ENCODE results near the gene STIL.

The STIL gene

GRCh38 chr1:47328992-47329391 is 15.0 kb upstream of the STIL start:
- Histone ChIP-seq H3K79me2 (ENCODE audit: control insufficient read depth, insufficient read depth, low read length, poor library complexity) (peaks cover 3% of the 10 kb centered on the region), H2AFZ (ENCODE audit: insufficient read depth, low read length, poor library complexity) (no peak overlapping the region), H3K4me3 (ENCODE audit: low read depth, low read length) (no peak overlapping the region), H3K18ac (ENCODE audit: low read length) (no peak overlapping the region), H3K9me3 (ENCODE audit: insufficient read depth, low read depth, low read length) (no peaks in the 10 kb centered on the region), H2BK120ac (ENCODE audit: insufficient read depth, low read length, poor library complexity) (no peak overlapping the region), H4K91ac (ENCODE audit: low read depth, low read length) (no peak overlapping the region), H3K79me1 (ENCODE audit: low read length) (peaks cover 7% of the 10 kb centered on the region), H3K36me3 (ENCODE audit: control insufficient read depth in 1 of 2, insufficient read depth in 2 of 2, low read length in 2 of 2) (no peaks in the 10 kb centered on the region), H3K14ac (ENCODE audit: low read length) (no peak overlapping the region), H3K9ac (ENCODE audit: low read length) (no peak overlapping the region), H4K8ac (ENCODE audit: low read depth, low read length) (no peak overlapping the region), H3K27ac (ENCODE audit: low read depth, low read length) (no peak overlapping the region), H4K12ac (ENCODE audit: low read depth, low read length) (no peak overlapping the region), H3K4ac (ENCODE audit: low read depth, low read length) (no peak overlapping the region), H3K4me2 (ENCODE audit: low read length) (no peak overlapping the region), H3K4me1 (ENCODE audit: control insufficient read depth in 1 of 2, insufficient read depth in 2 of 2, low read length in 2 of 2) (peaks cover 6 to 7% of the 10 kb centered on the region in 2 experiments), H2BK5ac (ENCODE audit: low read depth, low read length, poor library complexity) (no peak overlapping the region), H2AK5ac (ENCODE audit: low read length) (no peak overlapping the region), H2BK12ac (ENCODE audit: low read length) (no peak overlapping the region), H3K23ac (ENCODE audit: low read length) (no peak overlapping the region), H3K27me3 (ENCODE audit: insufficient read depth, low read length) (no peaks in the 10 kb centered on the region)
- WGBS (ENCODE audit: extremely low coverage, insufficient coverage, insufficient read length): no CpG with 5 or more reads among the region's 3 CpGs
- DNase-seq: no peak

- no peak for DNase-seq
- Histone ChIP-seq H3K79me2 (ENCODE audit: control insufficient read depth, insufficient read depth, low read length, poor library complexity) (no peaks in the 10 kb centered on the region), H3K4me1 (ENCODE audit: control insufficient read depth in 1 of 2, insufficient read depth in 2 of 2, low read length in 2 of 2) (no peaks in the 10 kb centered on the region), H4K91ac (ENCODE audit: low read depth, low read length) (no peak overlapping the region), H2BK120ac (ENCODE audit: insufficient read depth, low read length, poor library complexity) (no peak overlapping the region), H3K18ac (ENCODE audit: low read length) (no peak overlapping the region), H3K36me3 (ENCODE audit: control insufficient read depth in 1 of 2, insufficient read depth in 2 of 2, low read length in 2 of 2) (no peaks in the 10 kb centered on the region), H3K4me2 (ENCODE audit: low read length) (no peak overlapping the region), H3K14ac (ENCODE audit: low read length) (no peak overlapping the region), H2AK5ac (ENCODE audit: low read length) (no peak overlapping the region), H2AFZ (ENCODE audit: insufficient read depth, low read length, poor library complexity) (no peak overlapping the region), H3K79me1 (ENCODE audit: low read length) (no peaks in the 10 kb centered on the region), H2BK12ac (ENCODE audit: low read length) (no peak overlapping the region), H3K27ac (ENCODE audit: low read depth, low read length) (no peak overlapping the region), H3K4ac (ENCODE audit: low read depth, low read length) (no peak overlapping the region), H3K27me3 (ENCODE audit: insufficient read depth, low read length) (no peaks in the 10 kb centered on the region), H2BK5ac (ENCODE audit: low read depth, low read length, poor library complexity) (no peak overlapping the region), H4K12ac (ENCODE audit: low read depth, low read length) (no peak overlapping the region), H3K9ac (ENCODE audit: low read length) (no peak overlapping the region), H4K8ac (ENCODE audit: low read depth, low read length) (no peak overlapping the region), H3K9me3 (ENCODE audit: insufficient read depth, low read depth, low read length) (no peaks in the 10 kb centered on the region), H3K23ac (ENCODE audit: low read length) (no peak overlapping the region), H3K4me3 (ENCODE audit: low read depth, low read length) (no peak overlapping the region)
- WGBS (ENCODE audit: extremely low coverage, insufficient coverage, insufficient read length): no CpG with 5 or more reads among the region's 2 CpGs
Observed at GRCh38 chr1:47326271-47326670, 12.3 kb upstream of the STIL start.

- Histone ChIP-seq H4K91ac (ENCODE audit: low read depth, low read length) (no peak overlapping the region), H3K27ac (ENCODE audit: low read depth, low read length) (no peak overlapping the region), H3K9ac (ENCODE audit: low read length) (no peak overlapping the region), H3K4me1 (ENCODE audit: control insufficient read depth in 1 of 2, insufficient read depth in 2 of 2, low read length in 2 of 2) (no peaks in the 10 kb centered on the region), H3K14ac (ENCODE audit: low read length) (no peak overlapping the region), H3K79me2 (ENCODE audit: control insufficient read depth, insufficient read depth, low read length, poor library complexity) (no peaks in the 10 kb centered on the region), H3K23ac (ENCODE audit: low read length) (no peak overlapping the region), H2BK120ac (ENCODE audit: insufficient read depth, low read length, poor library complexity) (no peak overlapping the region), H2AK5ac (ENCODE audit: low read length) (no peak overlapping the region), H4K8ac (ENCODE audit: low read depth, low read length) (no peak overlapping the region), H3K4ac (ENCODE audit: low read depth, low read length) (no peak overlapping the region), H3K18ac (ENCODE audit: low read length) (no peak overlapping the region), H3K27me3 (ENCODE audit: insufficient read depth, low read length) (no peaks in the 10 kb centered on the region), H3K4me2 (ENCODE audit: low read length) (no peak overlapping the region), H2BK5ac (ENCODE audit: low read depth, low read length, poor library complexity) (no peak overlapping the region), H3K9me3 (ENCODE audit: insufficient read depth, low read depth, low read length) (no peaks in the 10 kb centered on the region), H2AFZ (ENCODE audit: insufficient read depth, low read length, poor library complexity) (no peak overlapping the region), H2BK12ac (ENCODE audit: low read length) (no peak overlapping the region), H3K4me3 (ENCODE audit: low read depth, low read length) (no peak overlapping the region), H4K12ac (ENCODE audit: low read depth, low read length) (no peak overlapping the region), H3K36me3 (ENCODE audit: control insufficient read depth in 1 of 2, insufficient read depth in 2 of 2, low read length in 2 of 2) (no peaks in the 10 kb centered on the region), H3K79me1 (ENCODE audit: low read length) (no peaks in the 10 kb centered on the region)
- WGBS (ENCODE audit: extremely low coverage, insufficient coverage, insufficient read length): no CpG with 5 or more reads among the region's 2 CpGs
- no peak for DNase-seq
Observed at GRCh38 chr1:47325528-47325927, 11.6 kb upstream of the STIL start.

GRCh38 chr1:47324682-47325081 is 10.7 kb upstream of the STIL start:
- Histone ChIP-seq H2BK5ac (ENCODE audit: low read depth, low read length, poor library complexity) (no peak overlapping the region), H3K79me1 (ENCODE audit: low read length) (no peaks in the 10 kb centered on the region), H3K4ac (ENCODE audit: low read depth, low read length) (no peak overlapping the region), H3K18ac (ENCODE audit: low read length) (no peak overlapping the region), H3K4me2 (ENCODE audit: low read length) (no peak overlapping the region), H3K79me2 (ENCODE audit: control insufficient read depth, insufficient read depth, low read length, poor library complexity) (no peaks in the 10 kb centered on the region), H4K91ac (ENCODE audit: low read depth, low read length) (no peak overlapping the region), H3K9ac (ENCODE audit: low read length) (no peak overlapping the region), H3K27me3 (ENCODE audit: insufficient read depth, low read length) (no peaks in the 10 kb centered on the region), H3K27ac (ENCODE audit: low read depth, low read length) (no peak overlapping the region), H2BK120ac (ENCODE audit: insufficient read depth, low read length, poor library complexity) (no peak overlapping the region), H2AFZ (ENCODE audit: insufficient read depth, low read length, poor library complexity) (no peak overlapping the region), H3K14ac (ENCODE audit: low read length) (no peak overlapping the region), H3K4me1 (ENCODE audit: control insufficient read depth in 1 of 2, insufficient read depth in 2 of 2, low read length in 2 of 2) (no peaks in the 10 kb centered on the region), H3K23ac (ENCODE audit: low read length) (no peak overlapping the region), H3K36me3 (ENCODE audit: control insufficient read depth in 1 of 2, insufficient read depth in 2 of 2, low read length in 2 of 2) (no peaks in the 10 kb centered on the region), H3K9me3 (ENCODE audit: insufficient read depth, low read depth, low read length) (no peaks in the 10 kb centered on the region), H4K8ac (ENCODE audit: low read depth, low read length) (no peak overlapping the region), H3K4me3 (ENCODE audit: low read depth, low read length) (no peak overlapping the region), H2BK12ac (ENCODE audit: low read length) (no peak overlapping the region), H4K12ac (ENCODE audit: low read depth, low read length) (no peak overlapping the region), H2AK5ac (ENCODE audit: low read length) (no peak overlapping the region)
- DNase-seq: no peak
- WGBS (ENCODE audit: extremely low coverage, insufficient coverage, insufficient read length): no CpG with 5 or more reads among the region's 3 CpGs

Data from trophoblast cell (in vitro differentiated cells and primary cell).